Measurements from ENCODE around the gene CCDC106.

DNA sequence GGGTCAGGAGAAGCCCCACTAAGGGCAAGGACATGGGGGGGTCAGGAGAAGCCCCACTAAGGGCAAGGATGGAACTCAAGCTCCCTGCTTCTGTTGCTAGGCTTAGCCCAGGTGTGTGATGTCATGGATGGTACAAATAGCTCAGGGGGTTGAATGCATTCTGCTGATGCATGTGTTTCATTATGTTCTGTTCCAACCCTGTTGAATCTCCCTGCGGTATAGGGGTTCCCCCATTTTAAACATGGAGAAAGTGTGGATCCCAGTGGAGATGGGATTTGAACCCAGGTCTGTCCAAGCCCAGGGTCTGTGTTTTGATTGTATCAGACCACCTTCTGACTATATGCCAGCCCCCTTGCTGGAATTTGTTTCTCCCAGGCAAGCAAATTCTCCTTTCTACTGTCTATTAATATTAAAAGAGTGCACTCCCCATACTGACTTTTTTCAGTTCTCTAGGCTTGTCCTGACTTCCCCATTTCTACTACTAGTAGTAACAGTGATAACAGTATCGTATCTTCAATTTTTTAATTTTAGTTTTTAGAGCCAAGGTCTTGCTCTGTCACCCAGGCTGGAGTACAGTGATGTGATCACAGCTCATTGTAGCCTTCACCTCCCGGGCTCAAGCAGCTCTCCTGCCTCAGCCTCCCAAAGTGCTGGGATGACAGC lies 35.9 kb upstream of the CCDC106 start:
- TF ChIP-seq, protein P1, sequence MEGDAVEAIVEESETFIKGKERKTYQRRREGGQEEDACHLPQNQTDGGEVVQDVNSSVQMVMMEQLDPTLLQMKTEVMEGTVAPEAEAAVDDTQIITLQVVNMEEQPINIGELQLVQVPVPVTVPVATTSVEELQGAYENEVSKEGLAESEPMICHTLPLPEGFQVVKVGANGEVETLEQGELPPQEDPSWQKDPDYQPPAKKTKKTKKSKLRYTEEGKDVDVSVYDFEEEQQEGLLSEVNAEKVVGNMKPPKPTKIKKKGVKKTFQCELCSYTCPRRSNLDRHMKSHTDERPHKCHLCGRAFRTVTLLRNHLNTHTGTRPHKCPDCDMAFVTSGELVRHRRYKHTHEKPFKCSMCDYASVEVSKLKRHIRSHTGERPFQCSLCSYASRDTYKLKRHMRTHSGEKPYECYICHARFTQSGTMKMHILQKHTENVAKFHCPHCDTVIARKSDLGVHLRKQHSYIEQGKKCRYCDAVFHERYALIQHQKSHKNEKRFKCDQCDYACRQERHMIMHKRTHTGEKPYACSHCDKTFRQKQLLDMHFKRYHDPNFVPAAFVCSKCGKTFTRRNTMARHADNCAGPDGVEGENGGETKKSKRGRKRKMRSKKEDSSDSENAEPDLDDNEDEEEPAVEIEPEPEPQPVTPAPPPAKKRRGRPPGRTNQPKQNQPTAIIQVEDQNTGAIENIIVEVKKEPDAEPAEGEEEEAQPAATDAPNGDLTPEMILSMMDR (IDR thresholded peaks at IDR 0.05) = no peak
- no peak for TF ChIP-seq POLR2A (IDR thresholded peaks at IDR 0.05)
